Hepatocyte (in vitro differentiated cells): ENCODE data around the gene EFNA2. TPM values are rescaled to one million over a fixed set of nuclear protein-coding genes. Genes with fewer than 3 reads are reported as not detected.

Source experiments
- DNase-seq: peaks from one replicate; pipeline ENCODE4 v3.0.0-alpha.2; 2016; ENCODE audit warnings: low spot score
- H2AFZ ChIP-seq: fragments of 200-600 bp; sonication (generic); 2 replicates; pipeline ENCODE4 v1.6.0; 2016; ENCODE audit warnings: antibody characterized with exemption, mild to moderate bottlenecking
- H3K27ac ChIP-seq: fragments of 200-600 bp; sonication (generic); 2 replicates; pipeline ENCODE4 v1.5.1; 2016; ENCODE audit warnings: mild to moderate bottlenecking
- H3K27me3 ChIP-seq: fragments of 200-600 bp; sonication (generic); 2 replicates; pipeline ENCODE4 v1.6.1; 2016
- H3K36me3 ChIP-seq: fragments of 200-600 bp; sonication (generic); replicated peaks from 2 replicates; pipeline ENCODE4 v1.5.1; 2016; ENCODE audit warnings: low read depth; ENCODE audit not compliant: insufficient read depth
- H3K4me1 ChIP-seq: fragments of 200-600 bp; sonication (generic); 2 replicates; pipeline ENCODE4 v1.5.1; 2016; ENCODE audit warnings: mild to moderate bottlenecking, moderate library complexity; ENCODE audit not compliant: insufficient read depth
- H3K4me2 ChIP-seq: fragments of 200-600 bp; sonication (generic); 2 replicates; pipeline ENCODE4 v1.6.0; 2016
- H3K4me3 ChIP-seq: fragments of 200-600 bp; sonication (generic); 2 replicates; pipeline ENCODE4 v1.5.1; 2016; ENCODE audit warnings: mild to moderate bottlenecking
- H3K79me2 ChIP-seq: fragments of 200-600 bp; sonication (generic); 2 replicates; pipeline ENCODE4 v1.6.0; 2017; ENCODE audit warnings: mild to moderate bottlenecking
- H3K9me2 ChIP-seq: fragments of 200-600 bp; sonication (generic); replicated peaks from 2 replicates; pipeline ENCODE4 v1.6.0; 2017; ENCODE audit warnings: mild to moderate bottlenecking; ENCODE audit not compliant: insufficient read depth
- H3K9me3 ChIP-seq: fragments of 200-600 bp; sonication (generic); 2 replicates; pipeline ENCODE4 v1.5.1; 2016; ENCODE audit warnings: low read depth, mild to moderate bottlenecking
- H4K20me1 ChIP-seq: fragments of 200-600 bp; sonication (generic); 2 replicates; pipeline ENCODE4 v1.6.0; 2016; ENCODE audit warnings: mild to moderate bottlenecking; ENCODE audit not compliant: insufficient read depth, poor library complexity, severe bottlenecking
- EZH2 ChIP-seq: fragments of 200-600 bp; sonication (generic); IDR thresholded peaks from 2 replicates; pipeline ENCODE4 v1.6.1; 2016; ENCODE audit warnings: antibody characterized with exemption, mild to moderate bottlenecking, borderline replicate concordance
- EZH2phosphoT487 ChIP-seq: fragments of 200-600 bp; sonication (generic); IDR thresholded peaks from one replicate; pipeline ENCODE4 v1.6.1; 2018; ENCODE audit warnings: antibody characterized with exemption, mild to moderate bottlenecking, low read depth, moderate library complexity; ENCODE audit not compliant: unreplicated experiment, severe bottlenecking
- WGBS: methylation state at CpG from one replicate; pipeline ENCODE4 v1.1.6; 2016; ENCODE audit warnings: low lambda C conversion rate; ENCODE audit errors: missing lambda C conversion rate; 5-methylcytosine and 5-hydroxymethylcytosine counted together
- polyA plus RNA-seq: library from polyadenylated mRNA; unstranded; fragments of >200 nt; fragmentation: Nextera tagmentation; extraction: Ambion mirVana; gene quantifications from 2 replicates; pipeline ENCODE4 v1.2.1, GENCODE V29; 2016
- total RNA-seq: library from RNA; depleted of rRNA; stranded (reverse); fragments of >200 nt; gene quantifications from 2 replicates; pipeline ENCODE4 v1.2.3, GENCODE V29; 2014
- TF ChIP-seq, protein P1 (sequence below): fragments of 200-600 bp; sonication (generic); IDR thresholded peaks from 2 replicates; pipeline ENCODE4 v1.5.1; 2016; ENCODE audit warnings: antibody characterized with exemption, mild to moderate bottlenecking; ENCODE audit not compliant: poor library complexity

The EFNA2 gene
- total and polyA plus RNA-seq, 2 experiments from 2014 or later = 1.3 to 14.2 TPM

DNA sequence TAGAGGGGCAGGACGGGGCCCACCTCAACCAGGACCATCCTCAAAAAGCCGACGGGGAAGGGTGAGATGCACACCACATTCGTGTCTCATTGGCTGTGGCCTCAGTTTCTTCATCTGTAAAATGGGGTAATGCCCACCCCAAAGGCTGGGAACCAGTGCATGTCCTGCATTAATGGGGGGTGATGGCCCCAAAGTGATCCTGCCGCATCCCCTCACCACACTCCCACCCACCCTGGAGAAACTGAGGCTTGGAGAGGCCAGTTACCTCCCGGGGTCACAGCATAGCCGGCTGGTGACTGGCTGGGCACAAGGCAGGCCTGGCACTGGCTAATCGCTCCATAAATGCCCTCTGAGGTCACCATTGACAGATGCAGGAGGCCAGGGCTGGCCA is 37.9 kb upstream of the EFNA2 start:
- Histone ChIP-seq H2AFZ (no peak overlapping the region), H3K79me2 (peaks cover 43% of the 10 kb centered on the region), H3K27me3 (no peaks in the 10 kb centered on the region), H3K27ac (peak overlapping the region; percentile 100), H4K20me1 (peaks cover 14% of the 10 kb centered on the region), H3K9me2 (no peaks in the 10 kb centered on the region), H3K9me3 (no peaks in the 10 kb centered on the region), H3K4me1 (peaks cover 36% of the 10 kb centered on the region), H3K36me3 (no peaks in the 10 kb centered on the region), H3K4me2 (peak overlapping the region; percentile 90), H3K4me3 (no peak overlapping the region)
- 89% methylated on average over 7 of the region's 8 CpGs for WGBS
- TF ChIP-seq, protein P1, sequence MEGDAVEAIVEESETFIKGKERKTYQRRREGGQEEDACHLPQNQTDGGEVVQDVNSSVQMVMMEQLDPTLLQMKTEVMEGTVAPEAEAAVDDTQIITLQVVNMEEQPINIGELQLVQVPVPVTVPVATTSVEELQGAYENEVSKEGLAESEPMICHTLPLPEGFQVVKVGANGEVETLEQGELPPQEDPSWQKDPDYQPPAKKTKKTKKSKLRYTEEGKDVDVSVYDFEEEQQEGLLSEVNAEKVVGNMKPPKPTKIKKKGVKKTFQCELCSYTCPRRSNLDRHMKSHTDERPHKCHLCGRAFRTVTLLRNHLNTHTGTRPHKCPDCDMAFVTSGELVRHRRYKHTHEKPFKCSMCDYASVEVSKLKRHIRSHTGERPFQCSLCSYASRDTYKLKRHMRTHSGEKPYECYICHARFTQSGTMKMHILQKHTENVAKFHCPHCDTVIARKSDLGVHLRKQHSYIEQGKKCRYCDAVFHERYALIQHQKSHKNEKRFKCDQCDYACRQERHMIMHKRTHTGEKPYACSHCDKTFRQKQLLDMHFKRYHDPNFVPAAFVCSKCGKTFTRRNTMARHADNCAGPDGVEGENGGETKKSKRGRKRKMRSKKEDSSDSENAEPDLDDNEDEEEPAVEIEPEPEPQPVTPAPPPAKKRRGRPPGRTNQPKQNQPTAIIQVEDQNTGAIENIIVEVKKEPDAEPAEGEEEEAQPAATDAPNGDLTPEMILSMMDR = no peak
- TF ChIP-seq EZH2phosphoT487 (no peak), EZH2 (no peak)
- DNase-seq = no peak

DNA sequence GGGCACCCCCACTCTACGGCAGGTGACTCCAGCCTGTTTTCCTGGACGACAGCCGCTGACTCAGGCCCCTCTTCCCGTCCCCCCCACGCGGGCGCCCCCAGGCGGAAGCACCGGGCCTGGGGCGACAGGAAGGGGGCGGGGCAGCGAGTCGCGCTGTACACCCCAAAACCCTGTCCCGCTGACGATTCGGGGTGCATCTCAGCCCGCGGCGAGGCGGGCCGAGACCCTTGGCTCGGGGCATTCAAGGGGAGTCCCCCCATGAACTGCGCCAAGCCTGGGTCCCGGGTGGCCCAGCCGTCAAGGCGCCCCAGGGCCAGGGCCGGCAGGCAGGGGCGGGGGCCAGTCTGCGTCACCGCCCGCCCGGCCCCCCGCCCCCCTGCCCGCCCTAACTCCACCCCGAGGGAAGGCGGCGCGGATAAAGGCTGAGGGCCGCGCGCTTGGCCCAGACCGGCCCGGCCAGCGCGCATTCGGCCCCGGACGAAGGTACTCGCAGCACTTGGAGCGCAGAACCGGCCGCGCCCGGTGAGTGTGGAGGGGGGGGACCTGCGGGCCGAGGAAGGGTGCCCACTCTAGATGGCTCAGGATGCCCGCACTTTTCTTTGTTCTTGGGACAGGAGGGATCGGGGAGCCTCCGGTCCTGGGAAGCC is 37.4 kb upstream of the EFNA2 start, which contains the start of gene MIDN:
TSS of gene MIDN (plus strand) at position 445 of the 647 bp plus-strand sequence. CDS start 1,714 bp downstream, outside the sequence.
- H3K79me2 ChIP-seq = peaks cover 38% of the 10 kb centered on the region
- DNase-seq = peak; percentile 94
- no peaks in the 10 kb centered on the region for H3K27me3 ChIP-seq
- peaks cover 40% of the 10 kb centered on the region for H3K4me1 ChIP-seq
- no peaks in the 10 kb centered on the region for H3K36me3 ChIP-seq
- peak within 1 kb of the TSS; percentile 90 for H3K4me2 ChIP-seq
- peak within 1 kb of the TSS; percentile 74 for H3K4me3 ChIP-seq
- no peaks in the 10 kb centered on the region for H3K9me2 ChIP-seq
- H3K27ac ChIP-seq = peak within 1 kb of the TSS; percentile 100
- no peak for TF ChIP-seq EZH2phosphoT487
- TF ChIP-seq, protein P1 = peak; percentile 44
- WGBS = 2% methylated on average over 30 of the region's 60 CpGs
- H3K9me3 ChIP-seq = no peaks in the 10 kb centered on the region
- H4K20me1 ChIP-seq = peaks cover 14% of the 10 kb centered on the region
- H2AFZ ChIP-seq = peak within 1 kb of the TSS; percentile 32

DNA sequence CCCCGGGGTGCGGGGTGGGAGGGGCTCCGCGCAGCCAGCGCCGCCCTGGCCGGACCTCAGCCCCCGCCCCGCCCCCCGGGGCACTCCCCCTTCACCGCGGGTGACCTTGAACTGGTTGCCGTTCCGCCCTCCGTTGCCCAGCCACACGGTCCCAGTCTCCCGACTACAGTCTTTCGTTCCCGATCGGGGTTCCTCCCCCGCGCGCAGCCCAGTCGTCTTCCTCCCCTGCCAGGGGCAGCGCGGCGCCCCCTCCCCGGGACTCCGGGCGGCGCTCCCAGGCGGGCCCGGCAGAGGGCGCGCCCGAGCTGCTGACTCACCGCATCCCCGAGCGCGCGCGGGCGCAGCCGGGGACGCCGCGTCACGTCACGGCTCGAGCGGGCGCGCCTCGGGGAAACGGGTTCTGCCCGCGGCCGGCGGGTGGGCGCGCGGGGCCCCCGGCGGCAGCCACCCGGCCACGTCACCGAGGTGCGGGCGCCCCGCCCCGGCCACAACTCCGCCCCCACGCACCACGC is 36.8 kb upstream of the EFNA2 start:
- Histone ChIP-seq H3K79me2 (peaks cover 37% of the 10 kb centered on the region), H3K9me3 (no peaks in the 10 kb centered on the region), H2AFZ (peak overlapping the region; percentile 32), H3K9me2 (no peaks in the 10 kb centered on the region), H3K4me2 (peak overlapping the region; percentile 90), H3K4me3 (peak overlapping the region; percentile 74), H3K36me3 (no peaks in the 10 kb centered on the region), H3K27ac (peak overlapping the region; percentile 100), H3K4me1 (peaks cover 42% of the 10 kb centered on the region), H3K27me3 (no peaks in the 10 kb centered on the region), H4K20me1 (peaks cover 16% of the 10 kb centered on the region)
- WGBS = 1% methylated on average over 39 of the region's 74 CpGs
- peak; percentile 90 for DNase-seq
- TF ChIP-seq EZH2 (no peak), EZH2phosphoT487 (no peak)
- TF ChIP-seq, protein P1 = peak; percentile 79
